GM23248 (cell line): ENCODE results near the gene CHAC2. TPM values are rescaled to one million over a fixed set of nuclear protein-coding genes. Genes with fewer than 3 reads are reported as not detected.
"Not testable (repeated sequence)": the region's sequence is repeated elsewhere in the genome, so short reads cannot be mapped to it uniquely, and the experiment has no call there.

Experiments used
- DNase-seq: peaks from one replicate; pipeline ENCODE4 v3.0.0-alpha.2; 2015
- H2AFZ ChIP-seq: fragments of 200-600 bp; sonication (generic); 2 replicates; pipeline ENCODE4 v1.6.1; 2016; ENCODE audit warnings: antibody characterized with exemption
- H3F3A ChIP-seq: fragments of 200-600 bp; sonication (generic); 2 replicates; pipeline ENCODE4 v1.6.1; 2016; ENCODE audit warnings: mild to moderate bottlenecking, antibody characterized with exemption, mixed run types; ENCODE audit not compliant: insufficient read depth
- H3K27ac ChIP-seq: fragments of 200-600 bp; sonication (generic); 2 replicates; pipeline ENCODE4 v1.5.1; 2016; ENCODE audit warnings: mild to moderate bottlenecking
- H3K27me3 ChIP-seq: fragments of 200-600 bp; sonication (generic); replicated peaks from 2 replicates; pipeline ENCODE4 v1.6.1; 2016; ENCODE audit warnings: mild to moderate bottlenecking; ENCODE audit not compliant: insufficient read depth
- H3K36me3 ChIP-seq: fragments of 200-600 bp; sonication (generic); 2 replicates; pipeline ENCODE4 v1.6.1; 2016; ENCODE audit warnings: low read depth, mild to moderate bottlenecking
- H3K4me1 ChIP-seq: fragments of 200-600 bp; sonication (generic); 2 replicates; pipeline ENCODE4 v1.6.1; 2016; ENCODE audit warnings: mild to moderate bottlenecking; ENCODE audit not compliant: insufficient read depth
- H3K4me2 ChIP-seq: fragments of 200-600 bp; sonication (generic); one replicate; pipeline ENCODE4 v1.6.1; 2016; ENCODE audit warnings: mild to moderate bottlenecking; ENCODE audit not compliant: unreplicated experiment
- H3K4me3 ChIP-seq: fragments of 200-600 bp; sonication (generic); 2 replicates; pipeline ENCODE4 v1.5.1; 2016; ENCODE audit warnings: mild to moderate bottlenecking
- H3K79me2 ChIP-seq: fragments of 200-600 bp; sonication (generic); 2 replicates; pipeline ENCODE4 v1.6.1; 2016; ENCODE audit warnings: mild to moderate bottlenecking; ENCODE audit not compliant: insufficient read depth
- H3K9ac ChIP-seq: fragments of 200-600 bp; sonication (generic); 2 replicates; pipeline ENCODE4 v1.6.1; 2016; ENCODE audit warnings: mild to moderate bottlenecking
- H3K9me2 ChIP-seq: fragments of 200-600 bp; sonication (generic); 2 replicates; pipeline ENCODE4 v1.6.1; 2016; ENCODE audit warnings: mixed run types, mild to moderate bottlenecking, moderate library complexity; ENCODE audit not compliant: insufficient read depth
- H3K9me3 ChIP-seq: fragments of 200-600 bp; sonication (generic); one replicate; pipeline ENCODE4 v1.6.1; 2017; ENCODE audit warnings: low read depth
- H4K20me1 ChIP-seq: fragments of 200-600 bp; sonication (generic); 2 replicates; pipeline ENCODE4 v1.6.0; 2016; ENCODE audit not compliant: insufficient read depth
- EZH2 ChIP-seq: fragments of 200-600 bp; sonication (generic); IDR thresholded peaks from 2 replicates; pipeline ENCODE4 v1.6.1; 2018; ENCODE audit warnings: antibody characterized with exemption, mild to moderate bottlenecking; ENCODE audit not compliant: insufficient read depth, poor library complexity, severe bottlenecking
- EZH2phosphoT487 ChIP-seq: fragments of 200-600 bp; sonication (generic); IDR thresholded peaks from 2 replicates; pipeline ENCODE4 v1.6.1; 2018; ENCODE audit warnings: antibody characterized with exemption, moderate library complexity, mild to moderate bottlenecking, low read depth; ENCODE audit not compliant: insufficient read depth
- WGBS, 2 experiments: methylation state at CpG; one replicate each; pipeline ENCODE4 v1.1.6; 2015 to 2017; ENCODE audit warnings: low lambda C conversion rate in 2 of 2, low coverage in 1 of 2; ENCODE audit errors: missing lambda C conversion rate in 2 of 2; 5-methylcytosine and 5-hydroxymethylcytosine counted together
- in situ Hi-C: fragments of 300-500 bp; cut with MboI; formaldehyde crosslinking; loops from 2 replicates; pipeline ENCODE4 v1.15.0; 2020
- polyA plus RNA-seq: library from polyadenylated mRNA; unstranded; fragments of >200 nt; fragmentation: Nextera tagmentation; extraction: Ambion mirVana; gene quantifications from 2 replicates; pipeline ENCODE4 v1.2.1, GENCODE V29; 2016
- total RNA-seq: library from RNA; depleted of rRNA; stranded (reverse); fragments of >200 nt; shearing (Covaris generic); gene quantifications from 2 replicates; pipeline ENCODE4 v1.2.3, GENCODE V29; 2014; rRNA removed

CHAC2 gene
- total RNA-seq = 4.3 and 4.6 TPM in 2 replicates
- 4.0 and 5.4 TPM in 2 replicates for polyA plus RNA-seq

- H3F3A ChIP-seq = peaks cover 8% of the 10 kb centered on the region; the same call in 1 of the 2 replicates
- peaks cover 8% of the 10 kb centered on the region for H3K36me3 ChIP-seq
- H4K20me1 ChIP-seq = no peaks in the 10 kb centered on the region
- H3K9me3 ChIP-seq = no peaks in the 10 kb centered on the region
- peak; percentile 93 for DNase-seq
- peak within 1 kb of the TSS; percentile 81 for H3K9ac ChIP-seq
- TF ChIP-seq EZH2phosphoT487 (no peak), EZH2 (no peak)
- peaks cover 52% of the 10 kb centered on the region for H3K79me2 ChIP-seq
- peak within 1 kb of the TSS; percentile 96 for H2AFZ ChIP-seq
- no peaks in the 10 kb centered on the region for H3K9me2 ChIP-seq
- peak within 1 kb of the TSS; percentile 99 for H3K4me2 ChIP-seq
- peaks cover 10% of the 10 kb centered on the region for H3K4me1 ChIP-seq
- in situ Hi-C loops = no loop called here
- no peaks in the 10 kb centered on the region for H3K27me3 ChIP-seq
- peak within 1 kb of the TSS; percentile 63 for H3K27ac ChIP-seq
- peak within 1 kb of the TSS; percentile 81 for H3K4me3 ChIP-seq
- WGBS, 2 experiments = 2 to 3% methylated on average over 43 to 46 of the region's 46 CpGs
These were observed at the start of gene CHAC2 for GRCh38 chr2:53767405-53768241. TSS of gene CHAC2 (plus strand) at chr2:53767804. CDS start at chr2:53767887, 83 bp downstream.

GRCh38 chr2:53720944-53721343 lies 46.7 kb upstream of the CHAC2 start:
- H3K9me2 ChIP-seq, H3K9me3 ChIP-seq, H3K27ac ChIP-seq, in situ Hi-C loops, H3K9ac ChIP-seq, H4K20me1 ChIP-seq, H2AFZ ChIP-seq, H3K4me3 ChIP-seq, DNase-seq, H3K4me1 ChIP-seq, H3F3A ChIP-seq, H3K27me3 ChIP-seq, H3K4me2 ChIP-seq, H3K36me3 ChIP-seq: not testable (repeated sequence)
- 94 to 95% methylated on average over 3 of the region's 3 CpGs for WGBS, 2 experiments
- peaks cover 15% of the 10 kb centered on the region for H3K79me2 ChIP-seq

- TF ChIP-seq EZH2phosphoT487 (no peak), EZH2 (no peak)
- no peaks in the 10 kb centered on the region for H4K20me1 ChIP-seq
- no peaks in the 10 kb centered on the region for H3K4me1 ChIP-seq
- H3F3A ChIP-seq = peaks cover 6% of the 10 kb centered on the region
- no peak overlapping the region for H3K27ac ChIP-seq
- no peak overlapping the region for H3K4me3 ChIP-seq
- 68 to 71% methylated on average over 2 of the region's 2 CpGs for WGBS, 2 experiments
- peak; percentile 45 for DNase-seq
- H3K36me3 ChIP-seq = no peaks in the 10 kb centered on the region
- H3K79me2 ChIP-seq = peaks cover 10% of the 10 kb centered on the region
- in situ Hi-C loops = no loop called here
- H3K4me2 ChIP-seq = no peak overlapping the region
- no peak overlapping the region for H2AFZ ChIP-seq
- no peak overlapping the region for H3K9ac ChIP-seq
- no peaks in the 10 kb centered on the region for H3K9me2 ChIP-seq
- no peaks in the 10 kb centered on the region for H3K9me3 ChIP-seq
- no peaks in the 10 kb centered on the region for H3K27me3 ChIP-seq
These were observed 43.1 kb upstream of the CHAC2 start for GRCh38 chr2:53724536-53724935.

- no peak overlapping the region for H2AFZ ChIP-seq
- in situ Hi-C loops = no loop called here
- no peaks in the 10 kb centered on the region for H4K20me1 ChIP-seq
- no peaks in the 10 kb centered on the region for H3K9me3 ChIP-seq
- H3K4me1 ChIP-seq = no peaks in the 10 kb centered on the region
- H3F3A ChIP-seq = peaks cover 6% of the 10 kb centered on the region
- WGBS, 2 experiments = 91 to 95% methylated on average over 4 of the region's 4 CpGs
- H3K4me3 ChIP-seq = no peak overlapping the region
- H3K27ac ChIP-seq = no peak overlapping the region
- DNase-seq = no peak
- peaks cover 2% of the 10 kb centered on the region for H3K79me2 ChIP-seq
- H3K4me2 ChIP-seq = no peak overlapping the region
- no peaks in the 10 kb centered on the region for H3K36me3 ChIP-seq
- H3K9ac ChIP-seq = no peak overlapping the region
- no peaks in the 10 kb centered on the region for H3K27me3 ChIP-seq
- no peaks in the 10 kb centered on the region for H3K9me2 ChIP-seq
- TF ChIP-seq EZH2 = no peak
- no peak for TF ChIP-seq EZH2phosphoT487
These were observed 41.9 kb upstream of the CHAC2 start for GRCh38 chr2:53725662-53726061.
